ENCODE results near the gene MC1R. TPM values are rescaled to one million over a fixed set of nuclear protein-coding genes. Genes with fewer than 3 reads are reported as not detected.

MC1R gene
- total RNA-seq, 2 donors from 2014 or later = 3.4 to 4.8 TPM

GRCh38 chr16:89938175-89938885, 19.7 kb downstream of the MC1R start:
- Histone ChIP-seq H3K9me3 (ENCODE audit: control insufficient read depth, low read length) (no peaks in the 10 kb centered on the region), H3K27ac (ENCODE audit: low read depth, low read length) (no peak overlapping the region), H3K27me3 (ENCODE audit: control insufficient read depth, insufficient read depth, low read length, poor library complexity, severe bottlenecking) (no peaks in the 10 kb centered on the region), H3K9ac (ENCODE audit: extremely low read depth, low read length, poor library complexity, severe bottlenecking) (no peak overlapping the region), H3K4me1 (ENCODE audit: control insufficient read depth, insufficient read depth, low read length) (no peaks in the 10 kb centered on the region), H3K36me3 (ENCODE audit: control insufficient read depth, insufficient read depth, low read length) (peaks cover 23% of the 10 kb centered on the region), H3K4me3 (ENCODE audit: low read length) (no peak overlapping the region)
- Mint-ChIP-seq H3K4me1 (no peaks in the 10 kb centered on the region), H3K27ac (no peak overlapping the region), H3K4me3 (no peak overlapping the region), H3K27me3 (ENCODE audit: insufficient read depth) (no peaks in the 10 kb centered on the region), H3K36me3 (ENCODE audit: low read depth) (peaks cover 22% of the 10 kb centered on the region), H3K9me3 (no peaks in the 10 kb centered on the region)
- WGBS, 2 experiments (ENCODE audit: insufficient coverage in 1 of 2, insufficient read length in 1 of 2) = 89 to 91% methylated on average over 15 to 19 of the region's 21 CpGs
- no peak for TF ChIP-seq CTCF (conservative IDR thresholded peaks at IDR 0.05)
- DNase-seq = no peak

- Histone ChIP-seq H3K9me3 (ENCODE audit: control insufficient read depth, low read length) (peaks cover 4% of the 10 kb centered on the region), H3K9ac (ENCODE audit: extremely low read depth, low read length, poor library complexity, severe bottlenecking) (no peak overlapping the region), H3K36me3 (ENCODE audit: control insufficient read depth, insufficient read depth, low read length) (no peaks in the 10 kb centered on the region), H3K27ac (ENCODE audit: low read depth, low read length) (no peak overlapping the region), H3K27me3 (ENCODE audit: control insufficient read depth, insufficient read depth, low read length, poor library complexity, severe bottlenecking) (peaks cover 16% of the 10 kb centered on the region), H3K4me1 (ENCODE audit: control insufficient read depth, insufficient read depth, low read length) (no peaks in the 10 kb centered on the region), H3K4me3 (ENCODE audit: low read length) (no peak overlapping the region)
- Mint-ChIP-seq H3K27me3 (ENCODE audit: insufficient read depth) (peaks cover 37% of the 10 kb centered on the region), H3K9me3 (peaks cover 3% of the 10 kb centered on the region), H3K4me3 (no peak overlapping the region), H3K4me1 (no peaks in the 10 kb centered on the region), H3K36me3 (ENCODE audit: low read depth) (no peaks in the 10 kb centered on the region), H3K27ac (no peak overlapping the region)
- DNase-seq = no peak
- no peak for TF ChIP-seq CTCF (conservative IDR thresholded peaks at IDR 0.05)
- WGBS, 2 experiments (ENCODE audit: insufficient coverage in 1 of 2, insufficient read length in 1 of 2) = 87 to 94% methylated on average over 4 to 5 of the region's 5 CpGs
Observed at GRCh38 chr16:89944773-89945172, 26.1 kb downstream of the MC1R start.

GRCh38 chr16:89945654-89946053, 27.0 kb downstream of the MC1R start:
- Histone ChIP-seq H3K4me1 (ENCODE audit: control insufficient read depth, insufficient read depth, low read length) (no peaks in the 10 kb centered on the region), H3K27me3 (ENCODE audit: control insufficient read depth, insufficient read depth, low read length, poor library complexity, severe bottlenecking) (peaks cover 16% of the 10 kb centered on the region), H3K27ac (ENCODE audit: low read depth, low read length) (no peak overlapping the region), H3K36me3 (ENCODE audit: control insufficient read depth, insufficient read depth, low read length) (no peaks in the 10 kb centered on the region), H3K9ac (ENCODE audit: extremely low read depth, low read length, poor library complexity, severe bottlenecking) (no peak overlapping the region), H3K4me3 (ENCODE audit: low read length) (no peak overlapping the region), H3K9me3 (ENCODE audit: control insufficient read depth, low read length) (peaks cover 4% of the 10 kb centered on the region)
- peaks cover 3% of the 10 kb centered on the region for H3K9me3 Mint-ChIP-seq
- TF ChIP-seq CTCF (conservative IDR thresholded peaks at IDR 0.05) = peak; percentile 29
- H3K27ac Mint-ChIP-seq = no peak overlapping the region
- H3K4me3 Mint-ChIP-seq = no peak overlapping the region
- H3K27me3 Mint-ChIP-seq (ENCODE audit: insufficient read depth) = peaks cover 37% of the 10 kb centered on the region
- WGBS, 2 experiments (ENCODE audit: insufficient coverage in 1 of 2, insufficient read length in 1 of 2) = 83 to 94% methylated on average over 4 to 7 of the region's 7 CpGs
- no peaks in the 10 kb centered on the region for H3K36me3 Mint-ChIP-seq (ENCODE audit: low read depth)
- DNase-seq = peak; percentile 69
- no peaks in the 10 kb centered on the region for H3K4me1 Mint-ChIP-seq

All from endodermal cell (in vitro differentiated cells).